Psoas muscle (tissue), 8 donors: ENCODE measurements around the gene TBC1D4. TPM values are rescaled to one million over a fixed set of nuclear protein-coding genes. Genes with fewer than 3 reads are reported as not detected.
A peak's percentile ranks its signal among the peaks of the same experiment; 100 is the strongest.

Experiments
- ATAC-seq, 4 donors: fragments of 200-7000 bp; cut with Tn5 transposase; one replicate each; pipeline ENCODE4 v1.9.1; 2020; ENCODE audit warnings: moderate library complexity in 3 of 4, mild to moderate bottlenecking in 2 of 4
- DNase-seq, 2 donors: peaks; one replicate each; pipeline ENCODE4 v3.0.0-alpha.2; 2020
- H3K27ac ChIP-seq: fragments of 200-600 bp; one replicate; pipeline ENCODE4 v1.8.0; 2022
- H3K27me3 ChIP-seq, 3 donors: fragments of 200-600 bp in 1 of 3; one replicate each; pipeline versions ENCODE4 v1.6.1 to v1.8.0; 2013 to 2022; ENCODE audit warnings: low read length in 2 of 3, mild to moderate bottlenecking in 2 of 3, moderate library complexity in 1 of 3; ENCODE audit not compliant: insufficient read depth in 3 of 3
- H3K36me3 ChIP-seq, 2 donors: fragments of 200-600 bp in 1 of 2; one replicate each; pipeline versions ENCODE4 v1.6.1 to v1.8.0; 2013 to 2022; ENCODE audit warnings: low read depth in 1 of 2, mild to moderate bottlenecking in 1 of 2, moderate library complexity in 1 of 2; ENCODE audit not compliant: insufficient read depth in 1 of 2
- H3K4me1 ChIP-seq: fragments of 200-600 bp; one replicate; pipeline ENCODE4 v1.8.0; 2022
- H3K4me3 ChIP-seq: fragments of 200-600 bp; one replicate; pipeline ENCODE4 v1.8.0; 2022; ENCODE audit warnings: mild to moderate bottlenecking
- H3K9me3 ChIP-seq: fragments of 200-600 bp; one replicate; pipeline ENCODE4 v1.8.0; 2022
- WGBS, 3 donors: extraction: QIAGEN DNeasy Blood & Tissue Kit; methylation state at CpG; one replicate each; pipeline versions ENCODE4 v1.1.6 to v1.1.7; 2013; 5-methylcytosine and 5-hydroxymethylcytosine counted together
- intact Hi-C, 2 donors: fragments of 100-400 bp; cut with DNase I; formaldehyde crosslinking; loops; one replicate each; pipeline versions ENCODE4 v1.11.0 to v1.14.2; 2022
- polyA plus RNA-seq, 3 donors: library from polyadenylated mRNA; stranded (reverse); fragments of 200-250 nt; gene quantifications; one replicate each; pipeline ENCODE4 v1.2.3, GENCODE V29; 2013
- total RNA-seq, 4 donors: library from RNA; stranded (reverse); fragmentation: NEBNext Ultra II Directional in 2 of 4; extraction: Animal tissue kit (Norgen Biotek cat#: 25700) in 2 of 4; gene quantifications; one replicate each; pipeline versions ENCODE4 v1.2.1 to v1.2.4, GENCODE V29; 2021 to 2023
- TF ChIP-seq, protein P1 (sequence below): fragments of 200-600 bp; IDR thresholded peaks from one replicate; pipeline ENCODE4 v1.8.0; 2022; ENCODE audit warnings: antibody characterized with exemption
- donor health status: healthy with polysubstance abuse.
- donor health status: DM: no; HTN: no; CAD: no; lungs with moderate emphysema.
- donor health status: Bipolar disorder and iron deficiency.
- donor health status: healthy.
- donor health status: DM: yes; HTN: yes; CAD: no.
- donor health status: DM: no; HTN: no; CAD: no.
- donor health status: DM: no; HTN: no; CAD: no.
- donor health status: DM: yes; HTN: yes; CAD: no.

TBC1D4 gene
- total and polyA plus RNA-seq, 7 donors: 3.1 to 127 (median 89.9) TPM

DNA sequence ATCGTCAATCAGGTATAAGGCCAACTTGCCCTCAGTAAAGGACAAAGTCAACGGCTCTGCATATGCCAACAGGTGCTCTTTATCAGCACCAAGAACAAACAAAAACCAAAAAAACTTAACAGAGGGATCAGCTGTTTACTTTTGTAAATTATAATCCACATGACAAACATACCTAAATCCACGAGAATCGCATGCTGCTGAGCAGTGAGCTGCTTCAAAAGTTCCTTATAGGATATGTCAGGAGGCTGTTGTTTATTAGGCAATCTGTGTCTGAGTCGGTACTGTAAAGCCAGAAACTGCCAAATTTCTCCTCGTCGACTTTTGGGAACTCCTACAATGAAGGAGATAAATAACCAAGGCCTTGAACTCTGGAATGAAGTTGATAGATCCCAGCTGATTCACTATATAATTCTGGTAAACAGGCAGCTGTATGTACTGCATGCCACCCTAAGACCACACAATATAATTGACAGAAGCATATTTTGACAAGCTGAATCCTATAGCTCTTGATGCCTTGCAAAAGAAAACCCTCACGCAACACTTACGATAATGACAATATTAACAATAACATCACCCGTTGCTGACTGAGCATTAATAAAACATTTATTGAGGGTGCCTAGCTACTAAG, 179.8 kb downstream of the TBC1D4 start:
- ATAC-seq (no peak), DNase-seq (no peak)
- no peak overlapping the region for H3K4me3 ChIP-seq
- no peaks in the 10 kb centered on the region for H3K9me3 ChIP-seq
- H3K27me3 ChIP-seq: no peaks in the 10 kb centered on the region
- no peak overlapping the region for H3K27ac ChIP-seq
- peaks cover 0 to 56% of the 10 kb centered on the region in 2 donors for H3K36me3 ChIP-seq
- intact Hi-C loops: no loop called here
- WGBS, 3 donors: 79 to 87% (median 83%) methylated on average over 10 of the region's 10 CpGs
- TF ChIP-seq, protein P1, sequence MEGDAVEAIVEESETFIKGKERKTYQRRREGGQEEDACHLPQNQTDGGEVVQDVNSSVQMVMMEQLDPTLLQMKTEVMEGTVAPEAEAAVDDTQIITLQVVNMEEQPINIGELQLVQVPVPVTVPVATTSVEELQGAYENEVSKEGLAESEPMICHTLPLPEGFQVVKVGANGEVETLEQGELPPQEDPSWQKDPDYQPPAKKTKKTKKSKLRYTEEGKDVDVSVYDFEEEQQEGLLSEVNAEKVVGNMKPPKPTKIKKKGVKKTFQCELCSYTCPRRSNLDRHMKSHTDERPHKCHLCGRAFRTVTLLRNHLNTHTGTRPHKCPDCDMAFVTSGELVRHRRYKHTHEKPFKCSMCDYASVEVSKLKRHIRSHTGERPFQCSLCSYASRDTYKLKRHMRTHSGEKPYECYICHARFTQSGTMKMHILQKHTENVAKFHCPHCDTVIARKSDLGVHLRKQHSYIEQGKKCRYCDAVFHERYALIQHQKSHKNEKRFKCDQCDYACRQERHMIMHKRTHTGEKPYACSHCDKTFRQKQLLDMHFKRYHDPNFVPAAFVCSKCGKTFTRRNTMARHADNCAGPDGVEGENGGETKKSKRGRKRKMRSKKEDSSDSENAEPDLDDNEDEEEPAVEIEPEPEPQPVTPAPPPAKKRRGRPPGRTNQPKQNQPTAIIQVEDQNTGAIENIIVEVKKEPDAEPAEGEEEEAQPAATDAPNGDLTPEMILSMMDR: no peak
- peaks cover 8% of the 10 kb centered on the region for H3K4me1 ChIP-seq

DNA sequence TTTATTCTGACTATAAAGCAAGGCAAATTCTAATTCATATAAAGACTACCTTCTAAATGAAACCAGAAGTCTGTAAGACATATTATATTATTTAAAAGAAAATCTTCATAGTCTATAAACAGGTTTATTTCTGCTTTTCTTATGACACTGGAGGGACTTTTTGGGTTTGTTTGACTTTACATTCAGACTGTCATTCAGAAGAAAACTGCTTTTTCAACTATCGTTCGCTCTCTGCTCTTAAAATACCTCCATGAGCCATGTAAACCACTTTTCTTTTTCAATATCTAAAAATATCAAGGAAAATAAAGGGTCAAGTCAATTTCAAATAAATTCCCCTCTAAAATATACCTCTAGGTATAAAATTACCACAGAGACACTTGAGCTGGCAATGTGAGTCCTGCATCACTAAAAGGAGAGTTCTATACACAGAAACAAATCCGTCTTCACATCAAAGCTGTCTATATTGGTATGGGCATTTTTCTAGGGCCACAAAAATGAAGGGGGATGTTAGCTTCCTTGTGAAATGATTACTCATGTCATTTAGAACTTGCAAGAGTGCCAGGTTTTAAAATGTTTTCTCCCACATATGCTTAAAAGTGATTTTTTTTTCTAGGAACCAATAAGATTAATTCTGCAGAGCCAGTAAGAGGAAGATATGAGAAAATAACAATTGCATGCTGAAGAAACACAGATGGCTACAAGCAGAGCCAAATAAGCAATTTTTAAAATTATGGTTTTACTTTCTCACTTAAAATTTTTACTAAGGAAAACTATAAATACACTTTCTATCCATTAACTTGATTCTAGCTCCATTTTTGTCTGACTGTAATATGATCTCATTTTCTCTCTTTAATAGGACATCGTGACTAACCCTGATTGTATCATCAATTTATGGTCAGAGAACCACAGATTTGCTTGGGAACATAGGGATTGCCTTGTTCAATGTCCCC, 181.8 kb downstream of the TBC1D4 start:
- H3K9me3 ChIP-seq: no peaks in the 10 kb centered on the region
- no peak overlapping the region for H3K27ac ChIP-seq
- ATAC-seq: peak in 1 of 4 donors; percentile 16
- H3K36me3 ChIP-seq: peaks cover 0 to 50% of the 10 kb centered on the region in 2 donors
- H3K4me3 ChIP-seq: no peak overlapping the region
- intact Hi-C loops: no loop called here
- TF ChIP-seq, protein P1: no peak
- no peaks in the 10 kb centered on the region for H3K27me3 ChIP-seq
- 64 to 71% (median 66%) methylated on average over 4 of the region's 4 CpGs for WGBS, 3 donors
- no peak for DNase-seq
- peaks cover 4% of the 10 kb centered on the region for H3K4me1 ChIP-seq

DNA sequence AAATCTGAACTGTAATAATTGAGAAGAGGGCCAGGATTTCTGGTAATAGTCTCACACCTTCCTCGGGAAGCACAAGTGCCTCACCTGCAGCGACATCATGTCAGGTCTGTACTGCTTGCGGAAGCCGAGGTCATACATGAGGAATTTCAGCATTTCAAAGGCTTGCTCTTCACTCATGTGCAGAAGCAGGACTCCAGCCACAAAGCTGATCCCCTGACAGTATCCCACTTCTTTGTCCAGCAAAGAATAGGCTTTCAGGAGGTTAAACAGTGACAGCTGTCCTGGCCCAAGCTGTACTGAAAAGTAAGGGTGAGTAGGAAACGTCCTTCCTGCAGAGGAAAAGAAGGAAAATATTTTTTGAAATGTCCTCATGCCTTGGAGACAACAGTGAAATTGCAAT, 182.7 kb downstream of the TBC1D4 start:
- Histone ChIP-seq H3K4me1 (peaks cover 3% of the 10 kb centered on the region), H3K27ac (no peak overlapping the region), H3K4me3 (no peak overlapping the region), H3K36me3 (peaks cover 0 to 53% of the 10 kb centered on the region in 2 donors), H3K27me3 (no peaks in the 10 kb centered on the region), H3K9me3 (no peaks in the 10 kb centered on the region)
- 76 to 82% (median 76%) methylated on average over 5 of the region's 5 CpGs for WGBS, 3 donors
- ATAC-seq: no peak
- intact Hi-C loops: no loop called here
- TF ChIP-seq, protein P1: no peak
- DNase-seq: no peak

DNA sequence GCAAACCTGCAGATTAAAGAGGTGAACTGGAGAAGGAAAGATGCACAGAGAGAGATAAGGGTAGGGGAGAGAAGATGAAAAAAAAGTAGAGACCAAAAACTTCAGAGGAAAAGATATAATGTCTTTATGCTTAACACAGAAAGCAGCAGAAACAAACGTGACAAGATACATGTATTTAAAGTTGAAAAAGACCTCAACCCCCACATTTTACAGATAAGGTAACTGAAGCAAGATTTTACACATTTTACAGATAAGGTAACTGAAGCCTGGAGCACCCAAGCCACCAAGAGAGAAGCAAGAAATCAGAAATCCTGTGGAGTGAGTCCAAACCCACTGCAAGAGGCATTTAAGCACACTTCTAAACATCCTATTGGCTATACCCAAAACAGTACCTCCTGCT, 185.3 kb downstream of the TBC1D4 start:
- intact Hi-C loops: no loop called here
- H3K27me3 ChIP-seq: no peaks in the 10 kb centered on the region
- TF ChIP-seq, protein P1: no peak
- no peak for DNase-seq
- no peaks in the 10 kb centered on the region for H3K9me3 ChIP-seq
- H3K36me3 ChIP-seq: peaks cover 0 to 59% of the 10 kb centered on the region in 2 donors
- WGBS, 3 donors: 25 to 77% (median 48%) methylated on average over 1 of the region's 1 CpG
- H3K4me1 ChIP-seq: peaks cover 3% of the 10 kb centered on the region
- no peak overlapping the region for H3K27ac ChIP-seq
- ATAC-seq: no peak
- no peak overlapping the region for H3K4me3 ChIP-seq
